ENCODE data around the gene CMTM4. TPM values are rescaled to one million over a fixed set of nuclear protein-coding genes. Genes with fewer than 3 reads are reported as not detected.

Gene CMTM4
- total RNA-seq, 1 donor from 2014 or later, result 11.6 TPM

Other genes starting within 250 kb of the CMTM4 start
- gene TK2, start 146.6 kb downstream of the CMTM4 start, total RNA-seq, result 41.0 and 46.5 TPM in 2 replicates
- 75.6 and 102 TPM in 2 replicates for gene CKLF, start 144.2 kb downstream of the CMTM4 start, total RNA-seq
- 2.7 and 3.6 TPM in 2 replicates for gene CMTM1, start 130.3 kb downstream of the CMTM4 start, total RNA-seq
- 0.34 TPM in 1 of 2 replicates, not detected in the other for gene CMTM2, start 117.3 kb downstream of the CMTM4 start, total RNA-seq
- gene CMTM3, start 92.0 kb downstream of the CMTM4 start, total RNA-seq, result 23.3 and 31.6 TPM in 2 replicates
- gene DYNC1LI2, start 54.9 kb upstream of the CMTM4 start, total RNA-seq, result 112 and 219 TPM in 2 replicates
- 0.17 TPM in 1 of 2 replicates, not detected in the other for gene TERB1, start 104.8 kb upstream of the CMTM4 start, total RNA-seq
- 48.8 and 68.7 TPM in 2 replicates for gene NAE1, start 134.2 kb upstream of the CMTM4 start, total RNA-seq
- not detected in 2 replicates for gene CA7, start 147.7 kb upstream of the CMTM4 start, total RNA-seq
- 12.4 and 15.5 TPM in 2 replicates for gene PDP2, start 183.8 kb upstream of the CMTM4 start, total RNA-seq
- 0.65 and 1.2 TPM in 2 replicates for gene CDH16, start 222.1 kb upstream of the CMTM4 start, total RNA-seq
- 0.84 and 1.9 TPM in 2 replicates for gene RRAD, start 228.8 kb upstream of the CMTM4 start, total RNA-seq
- gene CIAO2B, start 237.7 kb upstream of the CMTM4 start, total RNA-seq, result 117 and 188 TPM in 2 replicates
- 14.1 and 21.2 TPM in 2 replicates for gene CES2, start 238.8 kb upstream of the CMTM4 start, total RNA-seq